ENCODE data around the gene SIX4.
"Not testable (repeated sequence)": the region's sequence is repeated elsewhere in the genome, so short reads cannot be mapped to it uniquely, and the experiment has no call there.

Gene SIX4

GRCh38 chr14:60723907-60724618 lies at the start of gene SIX4:
Gene SIX4, minus strand, starts transcription at chr14:60724351. Its CDS starts 277 bp downstream, at chr14:60724074.
- peak; percentile 26 for DNase-seq

GRCh38 chr14:60773558-60773957 lies 49.4 kb upstream of the SIX4 start:
- no peak for DNase-seq

GRCh38 chr14:60771117-60771516 lies 47.0 kb upstream of the SIX4 start:
- DNase-seq, result no peak

GRCh38 chr14:60768602-60769001 lies 44.5 kb upstream of the SIX4 start:
- DNase-seq, result no peak

GRCh38 chr14:60760644-60761364 lies 36.7 kb upstream of the SIX4 start:
- DNase-seq, result no peak

GRCh38 chr14:60760209-60760608 lies 36.1 kb upstream of the SIX4 start:
- no peak for DNase-seq

GRCh38 chr14:60758885-60759284 lies 34.7 kb upstream of the SIX4 start:
- no peak for DNase-seq

- peak; percentile 34 for DNase-seq
These were observed 33.4 kb upstream of the SIX4 start for GRCh38 chr14:60757567-60758002.

GRCh38 chr14:60756847-60757246 lies 32.7 kb upstream of the SIX4 start:
- no peak for DNase-seq

GRCh38 chr14:60753264-60754119 lies 29.3 kb upstream of the SIX4 start:
- DNase-seq, result peak; percentile 83

GRCh38 chr14:60744566-60744965 lies 20.4 kb upstream of the SIX4 start:
- DNase-seq, result no peak

GRCh38 chr14:60738843-60739508 lies 14.8 kb upstream of the SIX4 start:
- no peak for DNase-seq

- no peak for DNase-seq
These were observed 12.3 kb upstream of the SIX4 start for GRCh38 chr14:60736494-60736893.

- DNase-seq, result no peak
These were observed 11.3 kb upstream of the SIX4 start for GRCh38 chr14:60735416-60735815.

- DNase-seq, result peak; percentile 62
These were observed 10.5 kb upstream of the SIX4 start, which contains the start of gene MNAT1 for GRCh38 chr14:60734465-60735242. Gene MNAT1, plus strand, starts transcription at chr14:60734761. Its CDS starts 102 bp downstream, at chr14:60734863.

- DNase-seq, result no peak
These were observed 8.8 kb upstream of the SIX4 start for GRCh38 chr14:60732840-60733483.

GRCh38 chr14:60731291-60731690 lies 7.1 kb upstream of the SIX4 start:
- not testable (repeated sequence) for DNase-seq

- no peak for DNase-seq
These were observed 840 bp downstream of the SIX4 start for GRCh38 chr14:60723116-60723906.

GRCh38 chr14:60722357-60723115 lies 1.6 kb downstream of the SIX4 start:
- no peak for DNase-seq

- no peak for DNase-seq
These were observed 2.1 kb downstream of the SIX4 start for GRCh38 chr14:60722107-60722356.
